OCI-LY1 (cell line): Measurements from ENCODE around the gene NOD2.

Experiments used
- H2AFZ ChIP-seq: fragments of 200-600 bp; sonication (generic), shearing (Covaris generic); 2 replicates; pipeline ENCODE4 v1.6.0; 2014; ENCODE audit warnings: antibody characterized with exemption, mild to moderate bottlenecking, low read length
- H3F3A ChIP-seq: fragments of 200-600 bp; sonication (generic), shearing (Covaris generic); 2 replicates; pipeline ENCODE4 v1.6.0; 2014; ENCODE audit warnings: mild to moderate bottlenecking, antibody characterized with exemption, low read length, moderate library complexity; ENCODE audit not compliant: insufficient read depth
- H3K27ac ChIP-seq: fragments of 200-600 bp; sonication (generic); 2 replicates; pipeline ENCODE4 v1.5.1; 2014; ENCODE audit warnings: low read length, mixed run types, mild to moderate bottlenecking, low read depth; ENCODE audit not compliant: poor library complexity, severe bottlenecking
- H3K27me3 ChIP-seq: fragments of 200-600 bp; sonication (generic); 2 replicates; pipeline ENCODE4 v1.6.0; 2014; ENCODE audit warnings: antibody characterized with exemption, mild to moderate bottlenecking, low read length, moderate library complexity; ENCODE audit not compliant: insufficient read depth
- H3K36me3 ChIP-seq: fragments of 200-600 bp; sonication (generic); 2 replicates; pipeline ENCODE4 v1.6.1; 2014; ENCODE audit warnings: mild to moderate bottlenecking, antibody characterized with exemption, low read length, moderate library complexity, mixed read lengths; ENCODE audit not compliant: insufficient read depth
- H3K4me1 ChIP-seq: fragments of 200-600 bp; sonication (generic); 2 replicates; pipeline ENCODE4 v1.5.1; 2014; ENCODE audit warnings: mild to moderate bottlenecking, low read length, moderate library complexity; ENCODE audit not compliant: insufficient read depth, severe bottlenecking
- H3K4me2 ChIP-seq: fragments of 200-600 bp; sonication (generic), shearing (Covaris generic); 2 replicates; pipeline ENCODE4 v1.6.1; 2014; ENCODE audit warnings: low read length
- H3K4me3 ChIP-seq: fragments of 200-600 bp; sonication (generic); 2 replicates; pipeline ENCODE4 v1.5.1; 2014; ENCODE audit warnings: low read length, low read depth, mild to moderate bottlenecking, mixed read lengths; ENCODE audit not compliant: poor library complexity, severe bottlenecking
- H3K79me2 ChIP-seq: fragments of 200-600 bp; shearing (Covaris generic); 2 replicates; pipeline ENCODE4 v1.6.1; 2016; ENCODE audit warnings: mixed run types, low read length, mixed read lengths; ENCODE audit not compliant: insufficient read depth
- H3K9ac ChIP-seq: fragments of 200-600 bp; sonication (generic), shearing (Covaris generic); 2 replicates; pipeline ENCODE4 v1.6.1; 2014; ENCODE audit warnings: mild to moderate bottlenecking, low read length, mixed read lengths
- H3K9me2 ChIP-seq: fragments of 200-600 bp; sonication (generic), shearing (Covaris generic); 2 replicates; pipeline ENCODE4 v1.6.1; 2014; ENCODE audit warnings: low read depth, mild to moderate bottlenecking, low read length, mixed read lengths
- H3K9me3 ChIP-seq: fragments of 200-600 bp; shearing (Covaris generic); 2 replicates; pipeline ENCODE4 v1.6.1; 2014; ENCODE audit warnings: low read length, mixed read lengths
- H4K20me1 ChIP-seq: fragments of 200-600 bp; sonication (generic), shearing (Covaris generic); 2 replicates; pipeline ENCODE4 v1.6.0; 2016; ENCODE audit warnings: mild to moderate bottlenecking, low read length; ENCODE audit not compliant: insufficient read depth
- EZH2 ChIP-seq: fragments of 200-600 bp; sonication (generic), shearing (Covaris generic); IDR thresholded peaks from 2 replicates; pipeline ENCODE4 v1.8.0; 2017; ENCODE audit warnings: borderline replicate concordance, mixed run types, mild to moderate bottlenecking, antibody characterized with exemption, low read length, moderate library complexity, mixed read lengths
- TF ChIP-seq, protein P1 (sequence below): fragments of 200-600 bp; sonication (generic), shearing (Covaris generic); IDR thresholded peaks from 2 replicates; pipeline ENCODE4 v1.5.1; 2017; ENCODE audit warnings: mild to moderate bottlenecking, antibody characterized with exemption, low read length, moderate library complexity, mixed read lengths

NOD2 gene

DNA sequence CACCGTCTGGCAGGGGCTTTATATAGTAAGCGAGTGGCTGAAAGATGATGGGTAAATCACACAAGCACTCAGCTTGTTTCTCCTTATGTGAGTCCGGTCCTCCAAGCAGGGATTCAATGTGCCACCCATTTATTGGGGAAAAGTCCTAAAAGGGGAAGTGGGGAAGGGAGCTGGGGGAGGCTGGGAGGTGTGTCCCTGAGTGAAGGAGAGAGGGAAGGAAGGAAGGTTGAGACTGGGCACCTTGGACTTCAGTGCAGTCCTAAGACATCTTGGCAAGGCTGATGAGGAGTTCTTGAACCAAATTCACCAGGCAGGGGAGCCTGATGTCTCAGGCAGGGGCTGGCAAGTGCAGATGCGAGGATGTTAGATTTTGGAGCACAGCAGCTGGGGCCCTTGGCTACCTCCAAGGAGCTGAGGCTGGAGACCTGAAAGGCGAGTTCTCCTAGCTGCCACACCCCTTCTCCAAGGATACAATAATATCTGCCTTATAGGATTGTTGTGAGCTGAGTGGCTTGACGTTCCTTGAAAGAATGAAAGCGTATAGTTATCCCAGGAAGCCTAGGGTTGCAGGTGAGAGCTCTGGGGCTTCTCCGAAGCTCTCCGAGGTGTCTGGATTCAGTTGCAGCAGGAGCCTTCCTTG is 25.5 kb downstream of the NOD2 start:
- Histone ChIP-seq H3K9ac (no peak overlapping the region), H4K20me1 (no peaks in the 10 kb centered on the region), H3K4me2 (no peak overlapping the region), H3K27me3 (no peaks in the 10 kb centered on the region; the same call in 1 of the 2 replicates), H3K36me3 (no peaks in the 10 kb centered on the region), H2AFZ (no peak overlapping the region), H3K79me2 (no peaks in the 10 kb centered on the region), H3K27ac (no peak overlapping the region), H3K4me3 (no peak overlapping the region), H3K9me2 (no peaks in the 10 kb centered on the region), H3F3A (no peaks in the 10 kb centered on the region), H3K4me1 (no peaks in the 10 kb centered on the region), H3K9me3 (0 out of 2 replicates have a peak, but pooled peaks cover 3% of the 10 kb centered on the region)
- TF ChIP-seq EZH2 = no peak
- TF ChIP-seq, protein P1, sequence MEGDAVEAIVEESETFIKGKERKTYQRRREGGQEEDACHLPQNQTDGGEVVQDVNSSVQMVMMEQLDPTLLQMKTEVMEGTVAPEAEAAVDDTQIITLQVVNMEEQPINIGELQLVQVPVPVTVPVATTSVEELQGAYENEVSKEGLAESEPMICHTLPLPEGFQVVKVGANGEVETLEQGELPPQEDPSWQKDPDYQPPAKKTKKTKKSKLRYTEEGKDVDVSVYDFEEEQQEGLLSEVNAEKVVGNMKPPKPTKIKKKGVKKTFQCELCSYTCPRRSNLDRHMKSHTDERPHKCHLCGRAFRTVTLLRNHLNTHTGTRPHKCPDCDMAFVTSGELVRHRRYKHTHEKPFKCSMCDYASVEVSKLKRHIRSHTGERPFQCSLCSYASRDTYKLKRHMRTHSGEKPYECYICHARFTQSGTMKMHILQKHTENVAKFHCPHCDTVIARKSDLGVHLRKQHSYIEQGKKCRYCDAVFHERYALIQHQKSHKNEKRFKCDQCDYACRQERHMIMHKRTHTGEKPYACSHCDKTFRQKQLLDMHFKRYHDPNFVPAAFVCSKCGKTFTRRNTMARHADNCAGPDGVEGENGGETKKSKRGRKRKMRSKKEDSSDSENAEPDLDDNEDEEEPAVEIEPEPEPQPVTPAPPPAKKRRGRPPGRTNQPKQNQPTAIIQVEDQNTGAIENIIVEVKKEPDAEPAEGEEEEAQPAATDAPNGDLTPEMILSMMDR = no peak

DNA sequence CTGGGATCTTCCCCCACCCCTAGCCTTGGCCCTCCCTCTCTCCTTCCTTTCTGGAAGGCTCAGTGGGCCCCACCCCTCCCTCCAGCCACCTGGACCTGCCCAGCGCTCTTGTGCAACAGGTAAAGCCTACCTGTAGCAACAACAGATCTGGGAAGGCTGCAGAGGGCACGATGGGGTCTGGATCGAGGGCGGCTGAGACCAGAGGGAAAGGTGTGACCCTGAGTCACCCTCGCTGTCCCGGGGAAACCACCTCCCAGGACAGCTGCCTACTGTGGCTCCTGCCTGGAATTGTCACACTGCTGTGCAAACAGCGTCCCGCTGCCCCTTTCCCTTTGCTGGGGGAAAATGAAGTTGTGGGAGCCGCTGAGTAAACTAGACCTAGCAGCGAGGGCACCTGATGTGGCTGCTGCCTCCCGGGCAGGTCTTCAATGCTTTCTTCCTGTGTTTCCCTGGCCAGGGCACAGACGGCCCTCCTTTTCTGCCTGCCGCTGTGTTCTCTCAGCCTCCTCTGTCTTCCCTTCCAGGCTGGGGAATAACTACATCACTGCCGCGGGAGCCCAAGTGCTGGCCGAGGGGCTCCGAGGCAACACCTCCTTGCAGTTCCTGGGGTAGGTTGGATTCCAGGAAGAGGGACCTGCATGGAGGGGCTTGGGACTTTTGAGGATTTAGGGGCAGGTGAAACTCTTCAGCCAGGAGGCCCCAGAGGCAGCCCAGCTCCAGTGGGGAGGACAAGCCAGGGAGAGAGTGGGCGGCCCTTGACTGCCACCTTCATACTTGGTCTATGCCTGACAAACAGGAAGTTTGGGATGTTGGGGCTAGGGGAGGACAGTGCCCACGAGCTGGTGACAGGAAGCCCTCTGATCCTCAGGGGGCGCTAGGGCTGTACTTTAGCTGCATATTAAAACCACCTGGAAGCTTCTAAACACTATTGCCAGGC is 26.3 kb downstream of the NOD2 start:
- Histone ChIP-seq H3K9ac (no peak overlapping the region), H3K4me2 (no peak overlapping the region), H4K20me1 (no peaks in the 10 kb centered on the region)

DNA sequence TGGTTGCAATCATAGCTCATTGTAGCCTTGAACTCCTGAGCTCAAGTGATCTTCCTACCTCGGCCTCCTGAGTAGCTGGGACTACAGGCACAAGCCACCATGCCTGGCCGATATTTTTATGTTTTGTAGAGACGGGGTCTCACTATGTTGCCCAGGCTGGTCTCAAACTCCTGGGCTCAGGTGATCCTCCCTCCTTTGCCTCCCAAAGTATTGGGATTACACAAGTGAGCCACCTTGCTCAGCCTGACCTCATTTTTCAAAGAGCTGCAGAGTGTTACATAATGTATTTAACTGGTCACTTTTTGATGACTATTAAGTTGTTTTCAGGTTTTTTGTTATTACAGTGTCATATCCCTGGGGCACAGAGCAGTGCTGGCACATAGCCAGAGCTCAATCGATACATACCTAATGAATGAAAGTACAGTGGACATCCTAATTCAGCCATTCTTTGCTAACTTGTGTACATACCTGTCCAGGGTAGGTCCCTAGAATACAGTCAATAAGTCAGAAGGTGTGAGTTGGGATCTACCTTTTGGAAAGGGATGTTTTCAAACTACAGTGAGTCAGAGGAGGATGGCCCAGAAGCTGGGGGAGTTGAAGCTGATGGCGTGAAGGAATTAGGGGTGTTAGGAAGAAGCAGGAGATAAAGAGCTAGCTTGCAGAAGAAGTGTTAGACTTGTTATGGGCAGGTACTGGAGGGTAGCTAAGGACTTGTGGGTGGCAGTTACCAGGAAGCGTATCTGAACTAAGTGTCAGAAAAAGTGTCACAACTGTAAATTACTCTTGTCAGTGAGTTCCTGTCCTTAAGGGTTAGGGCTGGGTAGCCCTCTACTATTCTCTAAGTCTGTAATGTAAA is 28.4 kb downstream of the NOD2 start:
- Histone ChIP-seq H3K36me3 (no peaks in the 10 kb centered on the region), H4K20me1 (no peaks in the 10 kb centered on the region), H3K9me3 (peaks cover 11% of the 10 kb centered on the region), H3K9me2 (no peaks in the 10 kb centered on the region), H3K4me1 (no peaks in the 10 kb centered on the region), H3F3A (no peaks in the 10 kb centered on the region), H3K27me3 (no peaks in the 10 kb centered on the region; the same call in 1 of the 2 replicates), H3K9ac (no peak overlapping the region), H3K4me3 (no peak overlapping the region), H3K79me2 (no peaks in the 10 kb centered on the region), H3K4me2 (no peak overlapping the region), H3K27ac (no peak overlapping the region), H2AFZ (no peak overlapping the region)
- TF ChIP-seq, protein P1 = no peak
- no peak for TF ChIP-seq EZH2

More for the DNA sequence above, 26.3 kb downstream of the NOD2 start:
- Histone ChIP-seq H3K79me2 (no peaks in the 10 kb centered on the region), H3K9me3 (peaks cover 8% of the 10 kb centered on the region), H3F3A (no peaks in the 10 kb centered on the region), H2AFZ (no peak overlapping the region), H3K9me2 (no peaks in the 10 kb centered on the region), H3K4me3 (no peak overlapping the region), H3K27me3 (no peaks in the 10 kb centered on the region; the same call in 1 of the 2 replicates), H3K36me3 (no peaks in the 10 kb centered on the region), H3K27ac (no peak overlapping the region), H3K4me1 (no peaks in the 10 kb centered on the region)
- TF ChIP-seq, protein P1 = peak; percentile 31; the same call in 1 of the 2 replicates
- TF ChIP-seq EZH2 = no peak
